ENCODE measurements around the gene CORO2B. TPM values are rescaled to one million over a fixed set of nuclear protein-coding genes. Genes with fewer than 3 reads are reported as not detected.

The CORO2B gene
- total RNA-seq, 5 donors from 2014 or later (not counting 1 experiment from before 2014, with no cell fraction given) = 0.06 to 0.39 (median 0.09) TPM; not detected in 2

- Histone ChIP-seq H3K27me3 (replicated peaks in 1 of 2; ENCODE audit: control insufficient read depth in 2 of 2, extremely low read depth in 1 of 2, insufficient read depth in 2 of 2, low read length in 1 of 2) (peaks cover 0 to 20% of the 10 kb centered on the region in 2 experiments), H3K27ac (ENCODE audit: low read length) (no peak overlapping the region), H3K4me1 (ENCODE audit: control insufficient read depth in 1 of 2, extremely low read depth in 1 of 2, insufficient read depth in 2 of 2, low read length in 2 of 2) (no peaks in the 10 kb centered on the region), H3K36me3 (ENCODE audit: control insufficient read depth in 2 of 2, extremely low read depth in 1 of 2, insufficient read depth in 1 of 2, low read length in 1 of 2) (no peaks in the 10 kb centered on the region), H3K9me3 (no peaks in the 10 kb centered on the region), H3K4me3 (ENCODE audit: control insufficient read depth in 1 of 2, extremely low read depth in 1 of 2, low read length in 1 of 2) (no peak overlapping the region)
- H3K4me1 Mint-ChIP-seq = no peaks in the 10 kb centered on the region
- DNase-seq = no peak
- no peak overlapping the region for H3K27ac Mint-ChIP-seq
- no CpG with 5 or more reads among the region's 5 CpGs for WGBS (ENCODE audit: insufficient coverage)
- no peak for ATAC-seq (replicated peaks in 1 of 4)
- peaks cover 7 to 12% of the 10 kb centered on the region in 2 donors for H3K27me3 Mint-ChIP-seq
- ChIA-PET POLR2A (no interaction called here), CTCF (no interaction called here)
- H3K36me3 Mint-ChIP-seq = no peaks in the 10 kb centered on the region
- H3K4me3 Mint-ChIP-seq = no peak overlapping the region
- no peaks in the 10 kb centered on the region for H3K9me3 Mint-ChIP-seq
Observed at GRCh38 chr15:68721886-68722285, 143.1 kb downstream of the CORO2B start.

- ATAC-seq (replicated peaks in 1 of 4) (no peak), DNase-seq (no peak)
- no peaks in the 10 kb centered on the region for H3K4me1 Mint-ChIP-seq
- Histone ChIP-seq H3K27me3 (replicated peaks in 1 of 2; ENCODE audit: control insufficient read depth in 2 of 2, extremely low read depth in 1 of 2, insufficient read depth in 2 of 2, low read length in 1 of 2) (peaks cover 0 to 23% of the 10 kb centered on the region in 2 experiments), H3K36me3 (ENCODE audit: control insufficient read depth in 2 of 2, extremely low read depth in 1 of 2, insufficient read depth in 1 of 2, low read length in 1 of 2) (no peaks in the 10 kb centered on the region), H3K4me1 (ENCODE audit: control insufficient read depth in 1 of 2, extremely low read depth in 1 of 2, insufficient read depth in 2 of 2, low read length in 2 of 2) (no peaks in the 10 kb centered on the region), H3K4me3 (ENCODE audit: control insufficient read depth in 1 of 2, extremely low read depth in 1 of 2, low read length in 1 of 2) (no peak overlapping the region), H3K9me3 (no peaks in the 10 kb centered on the region), H3K27ac (ENCODE audit: low read length) (no peak overlapping the region)
- no peaks in the 10 kb centered on the region for H3K9me3 Mint-ChIP-seq
- CTCF ChIA-PET = interaction anchor here in 1 of 2 donors (1.0 kb wide), 1 partner anchor 150 kb away, joined by 5 read pairs; no protein-coding TSS in a partner anchor
- H3K36me3 Mint-ChIP-seq = no peaks in the 10 kb centered on the region
- POLR2A ChIA-PET = interaction anchor here in 1 of 2 donors (0.5 kb wide), 1 partner anchor 27 kb away, joined by 3 read pairs; no protein-coding TSS in a partner anchor
- peaks cover 4 to 8% of the 10 kb centered on the region in 2 donors for H3K27me3 Mint-ChIP-seq
- no peak overlapping the region for H3K27ac Mint-ChIP-seq
- no peak overlapping the region for H3K4me3 Mint-ChIP-seq
- 60% methylated on average over 12 of the region's 14 CpGs for WGBS (ENCODE audit: insufficient coverage)
Observed at GRCh38 chr15:68725736-68726135, 146.9 kb downstream of the CORO2B start.

- Mint-ChIP-seq H3K9me3 (no peaks in the 10 kb centered on the region), H3K27me3 (peaks cover 4 to 8% of the 10 kb centered on the region in 2 donors), H3K4me1 (no peaks in the 10 kb centered on the region), H3K27ac (no peak overlapping the region), H3K36me3 (no peaks in the 10 kb centered on the region), H3K4me3 (no peak overlapping the region)
- Histone ChIP-seq H3K27ac (ENCODE audit: low read length) (no peak overlapping the region), H3K27me3 (replicated peaks in 1 of 2; ENCODE audit: control insufficient read depth in 2 of 2, extremely low read depth in 1 of 2, insufficient read depth in 2 of 2, low read length in 1 of 2) (peaks cover 0 to 28% of the 10 kb centered on the region in 2 experiments), H3K4me3 (ENCODE audit: control insufficient read depth in 1 of 2, extremely low read depth in 1 of 2, low read length in 1 of 2) (no peak overlapping the region), H3K4me1 (ENCODE audit: control insufficient read depth in 1 of 2, extremely low read depth in 1 of 2, insufficient read depth in 2 of 2, low read length in 2 of 2) (no peaks in the 10 kb centered on the region), H3K36me3 (ENCODE audit: control insufficient read depth in 2 of 2, extremely low read depth in 1 of 2, insufficient read depth in 1 of 2, low read length in 1 of 2) (no peaks in the 10 kb centered on the region), H3K9me3 (no peaks in the 10 kb centered on the region)
- POLR2A ChIA-PET = interaction anchor here in 1 of 2 donors (0.5 kb wide), 1 partner anchor 26 kb away, joined by 3 read pairs; no protein-coding TSS in a partner anchor
- CTCF ChIA-PET = interaction anchor here in 1 of 2 donors (1.0 kb wide), 1 partner anchor 149 kb away, joined by 5 read pairs; no protein-coding TSS in a partner anchor
- DNase-seq = no peak
- 92% methylated on average over 4 of the region's 9 CpGs for WGBS (ENCODE audit: insufficient coverage)
- no peak for ATAC-seq (replicated peaks in 1 of 4)
Observed at GRCh38 chr15:68726246-68726645, 147.5 kb downstream of the CORO2B start.

- Histone ChIP-seq H3K9me3 (no peaks in the 10 kb centered on the region), H3K27ac (ENCODE audit: low read length) (no peak overlapping the region), H3K4me3 (ENCODE audit: control insufficient read depth in 1 of 2, extremely low read depth in 1 of 2, low read length in 1 of 2) (no peak overlapping the region), H3K27me3 (replicated peaks in 1 of 2; ENCODE audit: control insufficient read depth in 2 of 2, extremely low read depth in 1 of 2, insufficient read depth in 2 of 2, low read length in 1 of 2) (peaks cover 0 to 28% of the 10 kb centered on the region in 2 experiments), H3K4me1 (ENCODE audit: control insufficient read depth in 1 of 2, extremely low read depth in 1 of 2, insufficient read depth in 2 of 2, low read length in 2 of 2) (no peaks in the 10 kb centered on the region), H3K36me3 (ENCODE audit: control insufficient read depth in 2 of 2, extremely low read depth in 1 of 2, insufficient read depth in 1 of 2, low read length in 1 of 2) (no peaks in the 10 kb centered on the region)
- H3K27me3 Mint-ChIP-seq = peaks cover 0 to 4% of the 10 kb centered on the region in 2 donors
- ATAC-seq (replicated peaks in 1 of 4) = no peak
- peaks cover 0 to 5% (median 5%) of the 10 kb centered on the region in 3 donors for H3K4me1 Mint-ChIP-seq
- H3K4me3 Mint-ChIP-seq = no peak overlapping the region
- no peak overlapping the region for H3K27ac Mint-ChIP-seq
- DNase-seq = no peak
- no peaks in the 10 kb centered on the region for H3K36me3 Mint-ChIP-seq
- WGBS (ENCODE audit: insufficient coverage) = 67% methylated on average over 1 of the region's 8 CpGs
- ChIA-PET CTCF (interaction anchor here in 1 of 2 donors (0.6 kb wide), 2 partner anchors 26 to 146 kb away, joined by 3 read pairs; no protein-coding TSS in a partner anchor), POLR2A (no interaction called here)
- no peaks in the 10 kb centered on the region for H3K9me3 Mint-ChIP-seq
Observed at GRCh38 chr15:68729789-68730411, 151.1 kb downstream of the CORO2B start.

- Histone ChIP-seq H3K4me1 (ENCODE audit: control insufficient read depth in 1 of 2, extremely low read depth in 1 of 2, insufficient read depth in 2 of 2, low read length in 2 of 2) (no peaks in the 10 kb centered on the region), H3K9me3 (no peaks in the 10 kb centered on the region), H3K27me3 (replicated peaks in 1 of 2; ENCODE audit: control insufficient read depth in 2 of 2, extremely low read depth in 1 of 2, insufficient read depth in 2 of 2, low read length in 1 of 2) (peaks cover 0 to 28% of the 10 kb centered on the region in 2 experiments), H3K36me3 (ENCODE audit: control insufficient read depth in 2 of 2, extremely low read depth in 1 of 2, insufficient read depth in 1 of 2, low read length in 1 of 2) (no peaks in the 10 kb centered on the region), H3K4me3 (ENCODE audit: control insufficient read depth in 1 of 2, extremely low read depth in 1 of 2, low read length in 1 of 2) (no peak overlapping the region), H3K27ac (ENCODE audit: low read length) (no peak overlapping the region)
- 57% methylated on average over 3 of the region's 6 CpGs for WGBS (ENCODE audit: insufficient coverage)
- Mint-ChIP-seq H3K27ac (no peak overlapping the region), H3K27me3 (peaks cover 0 to 4% of the 10 kb centered on the region in 2 donors), H3K4me1 (peaks cover 0 to 7% (median 5%) of the 10 kb centered on the region in 3 donors), H3K4me3 (no peak overlapping the region), H3K36me3 (no peaks in the 10 kb centered on the region), H3K9me3 (no peaks in the 10 kb centered on the region)
- ChIA-PET POLR2A (no interaction called here), CTCF (interaction anchor here in 1 of 2 donors (2.1 kb wide), 1 partner anchor 145 kb away, joined by 13 read pairs; no protein-coding TSS in a partner anchor)
- ATAC-seq (replicated peaks in 1 of 4) (no peak), DNase-seq (peak in 19 of 35 experiments; percentile 4 to 56 (median 13))
Observed at GRCh38 chr15:68730471-68730919, 151.7 kb downstream of the CORO2B start.

GRCh38 chr15:68730976-68731897, 152.4 kb downstream of the CORO2B start:
- no peaks in the 10 kb centered on the region for H3K27me3 Mint-ChIP-seq
- ChIA-PET CTCF (interaction anchor here (0.6 to 2.1 kb wide), 5 partner anchors 54 to 144 kb away, joined by 3 to 13 read pairs (median 6); no protein-coding TSS in a partner anchor), POLR2A (no interaction called here)
- H3K4me1 Mint-ChIP-seq = peaks cover 0 to 7% (median 5%) of the 10 kb centered on the region in 3 donors
- no peak overlapping the region for H3K4me3 Mint-ChIP-seq
- DNase-seq (no peak), ATAC-seq (replicated peaks in 1 of 4) (no peak)
- H3K36me3 ChIP-seq (ENCODE audit: control insufficient read depth in 2 of 2, extremely low read depth in 1 of 2, insufficient read depth in 1 of 2, low read length in 1 of 2) = no peaks in the 10 kb centered on the region
- peaks cover 0 to 21% of the 10 kb centered on the region in 2 experiments for H3K27me3 ChIP-seq (replicated peaks in 1 of 2; ENCODE audit: control insufficient read depth in 2 of 2, extremely low read depth in 1 of 2, insufficient read depth in 2 of 2, low read length in 1 of 2)
- no peak overlapping the region for H3K27ac ChIP-seq (ENCODE audit: low read length)
- H3K9me3 ChIP-seq = no peaks in the 10 kb centered on the region
- no peaks in the 10 kb centered on the region for H3K4me1 ChIP-seq (ENCODE audit: control insufficient read depth in 1 of 2, extremely low read depth in 1 of 2, insufficient read depth in 2 of 2, low read length in 2 of 2)
- no peak overlapping the region for H3K4me3 ChIP-seq (ENCODE audit: control insufficient read depth in 1 of 2, extremely low read depth in 1 of 2, low read length in 1 of 2)
- no peaks in the 10 kb centered on the region for H3K9me3 Mint-ChIP-seq
- 68% methylated on average over 12 of the region's 15 CpGs for WGBS (ENCODE audit: insufficient coverage)
- no peaks in the 10 kb centered on the region for H3K36me3 Mint-ChIP-seq
- no peak overlapping the region for H3K27ac Mint-ChIP-seq
